OCI-LY1 (cell line): Measurements from ENCODE around the gene EEF1AKMT2.

Experiments used
- H2AFZ ChIP-seq: fragments of 200-600 bp; sonication (generic), shearing (Covaris generic); 2 replicates; pipeline ENCODE4 v1.6.0; 2014; ENCODE audit warnings: antibody characterized with exemption, mild to moderate bottlenecking, low read length
- H3F3A ChIP-seq: fragments of 200-600 bp; sonication (generic), shearing (Covaris generic); 2 replicates; pipeline ENCODE4 v1.6.0; 2014; ENCODE audit warnings: mild to moderate bottlenecking, antibody characterized with exemption, low read length, moderate library complexity; ENCODE audit not compliant: insufficient read depth
- H3K27ac ChIP-seq: fragments of 200-600 bp; sonication (generic); 2 replicates; pipeline ENCODE4 v1.5.1; 2014; ENCODE audit warnings: low read length, mixed run types, mild to moderate bottlenecking, low read depth; ENCODE audit not compliant: poor library complexity, severe bottlenecking
- H3K27me3 ChIP-seq: fragments of 200-600 bp; sonication (generic); 2 replicates; pipeline ENCODE4 v1.6.0; 2014; ENCODE audit warnings: antibody characterized with exemption, mild to moderate bottlenecking, low read length, moderate library complexity; ENCODE audit not compliant: insufficient read depth
- H3K36me3 ChIP-seq: fragments of 200-600 bp; sonication (generic); 2 replicates; pipeline ENCODE4 v1.6.1; 2014; ENCODE audit warnings: mild to moderate bottlenecking, antibody characterized with exemption, low read length, moderate library complexity, mixed read lengths; ENCODE audit not compliant: insufficient read depth
- H3K4me1 ChIP-seq: fragments of 200-600 bp; sonication (generic); 2 replicates; pipeline ENCODE4 v1.5.1; 2014; ENCODE audit warnings: mild to moderate bottlenecking, low read length, moderate library complexity; ENCODE audit not compliant: insufficient read depth, severe bottlenecking
- H3K4me2 ChIP-seq: fragments of 200-600 bp; sonication (generic), shearing (Covaris generic); 2 replicates; pipeline ENCODE4 v1.6.1; 2014; ENCODE audit warnings: low read length
- H3K4me3 ChIP-seq: fragments of 200-600 bp; sonication (generic); 2 replicates; pipeline ENCODE4 v1.5.1; 2014; ENCODE audit warnings: low read length, low read depth, mild to moderate bottlenecking, mixed read lengths; ENCODE audit not compliant: poor library complexity, severe bottlenecking
- H3K79me2 ChIP-seq: fragments of 200-600 bp; shearing (Covaris generic); 2 replicates; pipeline ENCODE4 v1.6.1; 2016; ENCODE audit warnings: mixed run types, low read length, mixed read lengths; ENCODE audit not compliant: insufficient read depth
- H3K9ac ChIP-seq: fragments of 200-600 bp; sonication (generic), shearing (Covaris generic); 2 replicates; pipeline ENCODE4 v1.6.1; 2014; ENCODE audit warnings: mild to moderate bottlenecking, low read length, mixed read lengths
- H3K9me2 ChIP-seq: fragments of 200-600 bp; sonication (generic), shearing (Covaris generic); 2 replicates; pipeline ENCODE4 v1.6.1; 2014; ENCODE audit warnings: low read depth, mild to moderate bottlenecking, low read length, mixed read lengths
- H3K9me3 ChIP-seq: fragments of 200-600 bp; shearing (Covaris generic); 2 replicates; pipeline ENCODE4 v1.6.1; 2014; ENCODE audit warnings: low read length, mixed read lengths
- H4K20me1 ChIP-seq: fragments of 200-600 bp; sonication (generic), shearing (Covaris generic); 2 replicates; pipeline ENCODE4 v1.6.0; 2016; ENCODE audit warnings: mild to moderate bottlenecking, low read length; ENCODE audit not compliant: insufficient read depth
- EZH2 ChIP-seq: fragments of 200-600 bp; sonication (generic), shearing (Covaris generic); IDR thresholded peaks from 2 replicates; pipeline ENCODE4 v1.8.0; 2017; ENCODE audit warnings: borderline replicate concordance, mixed run types, mild to moderate bottlenecking, antibody characterized with exemption, low read length, moderate library complexity, mixed read lengths
- TF ChIP-seq, protein P1 (sequence below): fragments of 200-600 bp; sonication (generic), shearing (Covaris generic); IDR thresholded peaks from 2 replicates; pipeline ENCODE4 v1.5.1; 2017; ENCODE audit warnings: mild to moderate bottlenecking, antibody characterized with exemption, low read length, moderate library complexity, mixed read lengths

Gene EEF1AKMT2

DNA sequence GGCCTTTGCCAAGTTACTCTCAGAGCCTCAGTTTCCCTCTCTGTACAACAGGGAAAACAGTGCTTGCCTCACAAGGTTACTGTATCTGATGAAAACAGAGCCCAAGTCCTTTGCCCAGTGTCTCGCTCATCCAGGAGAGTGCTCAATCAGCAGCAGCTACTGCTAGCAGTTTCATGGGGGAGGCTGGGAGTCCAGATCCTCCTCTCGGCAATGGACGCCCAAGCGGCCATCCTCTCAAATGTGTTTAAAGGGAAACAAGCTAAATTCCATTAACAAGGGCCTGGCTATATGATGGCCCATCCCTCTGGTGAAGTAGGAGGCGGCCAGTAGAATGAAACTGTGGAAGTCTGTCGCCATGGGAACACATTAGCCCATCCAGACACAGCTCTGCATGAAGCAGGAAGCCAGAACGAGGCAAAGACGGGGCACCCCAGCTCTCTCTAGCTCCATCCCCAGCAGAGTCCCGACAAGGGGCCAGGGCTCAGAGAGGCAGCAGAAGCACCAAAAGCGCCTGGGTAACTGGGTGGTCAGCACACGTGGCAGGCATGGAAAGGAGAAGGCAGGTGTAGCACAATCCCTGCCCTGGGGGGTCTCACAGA, 82.7 kb downstream of the EEF1AKMT2 start:
- H3K9me2 ChIP-seq: no peaks in the 10 kb centered on the region
- no peak overlapping the region for H3K9ac ChIP-seq
- H3K27ac ChIP-seq: no peak overlapping the region
- H3K36me3 ChIP-seq: peaks cover 40% of the 10 kb centered on the region
- H3K4me1 ChIP-seq: peaks cover 93% of the 10 kb centered on the region
- H3K9me3 ChIP-seq: no peaks in the 10 kb centered on the region
- H2AFZ ChIP-seq: no peak overlapping the region
- H3K79me2 ChIP-seq: peaks cover 33% of the 10 kb centered on the region
- H4K20me1 ChIP-seq: no peaks in the 10 kb centered on the region
- no peaks in the 10 kb centered on the region for H3K27me3 ChIP-seq
- H3F3A ChIP-seq: no peaks in the 10 kb centered on the region
- no peak overlapping the region for H3K4me2 ChIP-seq
- no peak overlapping the region for H3K4me3 ChIP-seq
- TF ChIP-seq, protein P1, sequence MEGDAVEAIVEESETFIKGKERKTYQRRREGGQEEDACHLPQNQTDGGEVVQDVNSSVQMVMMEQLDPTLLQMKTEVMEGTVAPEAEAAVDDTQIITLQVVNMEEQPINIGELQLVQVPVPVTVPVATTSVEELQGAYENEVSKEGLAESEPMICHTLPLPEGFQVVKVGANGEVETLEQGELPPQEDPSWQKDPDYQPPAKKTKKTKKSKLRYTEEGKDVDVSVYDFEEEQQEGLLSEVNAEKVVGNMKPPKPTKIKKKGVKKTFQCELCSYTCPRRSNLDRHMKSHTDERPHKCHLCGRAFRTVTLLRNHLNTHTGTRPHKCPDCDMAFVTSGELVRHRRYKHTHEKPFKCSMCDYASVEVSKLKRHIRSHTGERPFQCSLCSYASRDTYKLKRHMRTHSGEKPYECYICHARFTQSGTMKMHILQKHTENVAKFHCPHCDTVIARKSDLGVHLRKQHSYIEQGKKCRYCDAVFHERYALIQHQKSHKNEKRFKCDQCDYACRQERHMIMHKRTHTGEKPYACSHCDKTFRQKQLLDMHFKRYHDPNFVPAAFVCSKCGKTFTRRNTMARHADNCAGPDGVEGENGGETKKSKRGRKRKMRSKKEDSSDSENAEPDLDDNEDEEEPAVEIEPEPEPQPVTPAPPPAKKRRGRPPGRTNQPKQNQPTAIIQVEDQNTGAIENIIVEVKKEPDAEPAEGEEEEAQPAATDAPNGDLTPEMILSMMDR: no peak
- TF ChIP-seq EZH2: no peak

DNA sequence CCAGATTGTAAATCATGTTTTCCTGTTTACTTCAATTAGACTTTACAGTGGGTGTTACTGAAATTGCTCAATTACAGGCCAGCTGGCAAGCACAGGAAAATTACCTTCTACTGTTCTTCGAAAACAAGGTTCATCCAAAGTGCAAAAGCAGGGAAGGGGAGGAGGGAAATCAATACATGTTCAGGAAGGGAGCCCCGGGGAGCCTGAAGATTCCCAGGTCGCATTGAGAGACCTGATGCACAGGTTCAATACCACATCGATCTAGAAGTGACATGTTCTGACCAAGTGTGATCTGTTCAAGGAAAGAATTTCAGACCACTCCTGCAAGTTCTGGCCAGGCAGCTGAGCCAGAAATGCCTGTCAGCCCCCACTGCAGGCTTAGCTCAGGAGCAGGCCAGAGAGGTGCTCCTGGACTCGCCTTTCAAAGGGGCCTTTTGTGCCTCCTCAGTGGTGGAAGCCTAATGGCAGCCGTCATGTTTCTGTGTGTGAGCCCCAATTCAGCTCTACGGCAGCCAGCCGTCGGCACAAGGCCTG, 83.4 kb downstream of the EEF1AKMT2 start:
- no peak for TF ChIP-seq EZH2
- TF ChIP-seq, protein P1: no peak
- Histone ChIP-seq H3K9me2 (no peaks in the 10 kb centered on the region), H4K20me1 (no peaks in the 10 kb centered on the region), H3K9ac (no peak overlapping the region), H3K27ac (no peak overlapping the region), H3K27me3 (no peaks in the 10 kb centered on the region), H3K4me1 (peaks cover 94% of the 10 kb centered on the region), H3K9me3 (no peaks in the 10 kb centered on the region), H3K36me3 (peaks cover 41% of the 10 kb centered on the region), H3K4me3 (no peak overlapping the region), H3K4me2 (no peak overlapping the region), H2AFZ (no peak overlapping the region), H3K79me2 (peaks cover 26% of the 10 kb centered on the region), H3F3A (no peaks in the 10 kb centered on the region)
